A673 (cell line): ENCODE results near the gene ADAMTS9.

Experiments used
- EZH2 ChIP-seq: fragments of 200-600 bp; sonication (generic); IDR thresholded peaks from 2 replicates; pipeline ENCODE4 v1.6.1; 2017; ENCODE audit warnings: borderline replicate concordance, low read depth, mild to moderate bottlenecking, mixed read lengths, antibody characterized with exemption, low read length; ENCODE audit not compliant: poor library complexity, severe bottlenecking
- TF ChIP-seq, protein P1 (sequence below): fragments of 300-800, 200-600 bp; sonication (generic); conservative IDR thresholded peaks from 2 replicates; pipeline ENCODE4 v1.5.1; 2017; ENCODE audit warnings: low read depth, mild to moderate bottlenecking, antibody characterized with exemption, low read length, moderate library complexity, mixed read lengths

DNA sequence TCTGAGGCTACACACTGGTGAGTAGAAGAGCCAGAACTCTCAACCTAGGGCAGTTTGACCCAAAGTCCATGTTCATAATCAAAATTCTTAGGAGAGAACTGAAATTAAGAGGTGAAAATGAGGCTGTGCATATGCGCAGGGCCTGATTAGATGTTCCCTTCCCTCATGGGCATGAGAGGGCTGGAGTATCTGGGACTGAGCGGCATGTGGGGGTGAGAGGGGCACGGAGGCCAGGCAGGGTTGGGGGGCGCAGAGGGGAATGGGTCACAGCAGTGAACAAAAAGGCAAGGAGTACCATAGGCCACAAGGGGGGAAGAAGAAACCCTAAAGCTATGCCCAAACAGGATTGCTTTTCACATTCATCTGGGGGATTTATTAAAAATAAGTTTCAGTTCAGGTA is 31.3 kb downstream of the ADAMTS9 start:
- no peak for TF ChIP-seq EZH2
- TF ChIP-seq, protein P1, sequence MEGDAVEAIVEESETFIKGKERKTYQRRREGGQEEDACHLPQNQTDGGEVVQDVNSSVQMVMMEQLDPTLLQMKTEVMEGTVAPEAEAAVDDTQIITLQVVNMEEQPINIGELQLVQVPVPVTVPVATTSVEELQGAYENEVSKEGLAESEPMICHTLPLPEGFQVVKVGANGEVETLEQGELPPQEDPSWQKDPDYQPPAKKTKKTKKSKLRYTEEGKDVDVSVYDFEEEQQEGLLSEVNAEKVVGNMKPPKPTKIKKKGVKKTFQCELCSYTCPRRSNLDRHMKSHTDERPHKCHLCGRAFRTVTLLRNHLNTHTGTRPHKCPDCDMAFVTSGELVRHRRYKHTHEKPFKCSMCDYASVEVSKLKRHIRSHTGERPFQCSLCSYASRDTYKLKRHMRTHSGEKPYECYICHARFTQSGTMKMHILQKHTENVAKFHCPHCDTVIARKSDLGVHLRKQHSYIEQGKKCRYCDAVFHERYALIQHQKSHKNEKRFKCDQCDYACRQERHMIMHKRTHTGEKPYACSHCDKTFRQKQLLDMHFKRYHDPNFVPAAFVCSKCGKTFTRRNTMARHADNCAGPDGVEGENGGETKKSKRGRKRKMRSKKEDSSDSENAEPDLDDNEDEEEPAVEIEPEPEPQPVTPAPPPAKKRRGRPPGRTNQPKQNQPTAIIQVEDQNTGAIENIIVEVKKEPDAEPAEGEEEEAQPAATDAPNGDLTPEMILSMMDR, result no peak
